GM12801 (cell line): ENCODE measurements around the gene EPB41L3.

Experiments
- TF ChIP-seq, protein P1 (sequence below): IDR thresholded peaks from one replicate; pipeline ENCODE4 v1.5.1; 2011; ENCODE audit warnings: control low read depth; ENCODE audit not compliant: insufficient read length; ENCODE audit errors: extremely low read depth

The EPB41L3 gene

DNA sequence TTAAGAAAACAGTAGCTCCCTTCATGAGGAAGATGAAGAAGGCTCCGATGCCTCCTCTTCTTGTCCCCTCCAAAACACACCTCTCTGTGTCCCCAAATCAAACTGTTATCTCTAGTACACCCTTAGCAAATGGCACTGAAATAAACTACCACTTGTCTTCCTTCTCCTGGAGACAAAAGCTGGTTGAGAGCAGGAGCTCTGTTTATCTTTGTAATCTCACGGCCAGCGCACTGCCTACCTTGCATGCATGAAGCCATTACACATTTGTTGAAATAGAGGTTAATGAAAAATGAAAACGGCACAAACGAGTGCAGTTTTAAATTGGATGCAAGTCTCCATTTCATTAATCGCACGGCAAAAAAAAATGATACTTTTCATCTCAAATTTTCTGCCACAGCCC is 113.7 kb downstream of the EPB41L3 start:
- TF ChIP-seq, protein P1, sequence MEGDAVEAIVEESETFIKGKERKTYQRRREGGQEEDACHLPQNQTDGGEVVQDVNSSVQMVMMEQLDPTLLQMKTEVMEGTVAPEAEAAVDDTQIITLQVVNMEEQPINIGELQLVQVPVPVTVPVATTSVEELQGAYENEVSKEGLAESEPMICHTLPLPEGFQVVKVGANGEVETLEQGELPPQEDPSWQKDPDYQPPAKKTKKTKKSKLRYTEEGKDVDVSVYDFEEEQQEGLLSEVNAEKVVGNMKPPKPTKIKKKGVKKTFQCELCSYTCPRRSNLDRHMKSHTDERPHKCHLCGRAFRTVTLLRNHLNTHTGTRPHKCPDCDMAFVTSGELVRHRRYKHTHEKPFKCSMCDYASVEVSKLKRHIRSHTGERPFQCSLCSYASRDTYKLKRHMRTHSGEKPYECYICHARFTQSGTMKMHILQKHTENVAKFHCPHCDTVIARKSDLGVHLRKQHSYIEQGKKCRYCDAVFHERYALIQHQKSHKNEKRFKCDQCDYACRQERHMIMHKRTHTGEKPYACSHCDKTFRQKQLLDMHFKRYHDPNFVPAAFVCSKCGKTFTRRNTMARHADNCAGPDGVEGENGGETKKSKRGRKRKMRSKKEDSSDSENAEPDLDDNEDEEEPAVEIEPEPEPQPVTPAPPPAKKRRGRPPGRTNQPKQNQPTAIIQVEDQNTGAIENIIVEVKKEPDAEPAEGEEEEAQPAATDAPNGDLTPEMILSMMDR = no peak

DNA sequence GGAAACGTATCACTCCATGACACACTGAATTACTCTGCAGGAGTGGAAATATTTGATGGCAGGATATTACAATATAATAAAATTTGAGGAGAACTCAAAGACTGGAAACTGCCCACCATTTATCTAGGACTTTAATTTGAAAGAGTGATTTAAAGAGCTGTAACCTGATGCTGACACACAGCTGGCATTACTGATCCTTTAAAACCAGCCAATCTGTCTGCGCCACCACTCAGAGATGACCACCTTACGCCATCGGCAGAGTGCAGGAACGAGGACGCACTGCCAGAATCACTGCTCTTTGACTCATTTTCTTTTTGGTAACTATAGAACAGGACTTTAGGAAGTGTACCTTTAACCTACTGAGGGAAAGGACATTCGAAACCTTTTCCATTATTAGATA is 114.1 kb downstream of the EPB41L3 start:
- TF ChIP-seq, protein P1 = no peak

DNA sequence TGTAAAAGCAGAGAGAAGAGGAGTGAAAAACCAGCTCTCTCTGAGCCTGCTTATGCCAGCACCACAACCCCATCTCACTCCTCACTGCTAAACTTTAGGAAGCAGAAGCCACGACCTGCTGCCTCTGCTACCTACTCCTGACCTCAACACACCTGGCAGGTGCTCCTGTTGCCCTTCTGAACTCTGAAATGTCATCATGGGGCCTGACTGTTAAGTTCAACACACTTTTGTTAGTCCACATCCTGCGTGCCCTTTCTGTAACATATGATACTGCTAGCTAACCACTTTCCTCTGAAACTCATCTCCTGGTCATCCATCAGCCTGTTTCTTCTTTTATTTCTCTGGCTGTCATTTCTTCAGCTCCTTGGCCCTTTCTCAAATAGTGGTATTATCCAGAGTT is 118.1 kb downstream of the EPB41L3 start:
- TF ChIP-seq, protein P1 = no peak

DNA sequence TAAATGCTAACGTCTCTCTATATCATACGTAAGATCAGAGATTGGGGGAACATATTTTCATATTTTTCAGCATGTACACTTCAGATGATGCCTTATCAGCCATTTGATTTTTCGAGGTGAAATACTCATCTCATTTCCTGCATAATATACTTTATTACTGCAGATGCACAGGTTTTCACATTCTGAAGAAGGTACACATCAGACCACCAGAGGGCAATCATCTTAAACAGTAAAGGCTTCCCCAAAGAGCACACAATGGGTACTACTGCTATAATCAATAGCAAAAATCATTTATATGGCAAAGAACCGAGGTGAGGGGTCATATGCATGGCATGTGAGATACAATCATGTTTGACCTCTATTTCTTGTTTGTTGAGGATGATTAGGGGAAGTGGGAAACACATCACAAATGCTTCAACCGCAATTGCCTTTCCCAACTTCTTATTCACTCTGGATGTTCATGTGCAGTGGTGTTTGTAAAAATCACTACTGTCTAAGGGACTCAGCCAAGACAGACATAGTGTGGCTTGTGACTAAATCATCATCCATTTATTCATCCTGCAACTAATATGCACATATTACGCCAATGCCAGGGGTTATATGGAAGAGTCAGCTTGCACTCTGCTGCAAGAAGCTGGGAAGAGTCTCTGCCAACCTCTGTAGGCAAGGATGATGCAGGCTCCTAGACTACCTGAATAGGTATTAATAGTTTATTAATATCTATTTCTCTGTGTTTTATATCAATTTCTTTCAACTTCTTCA is 118.7 kb downstream of the EPB41L3 start:
- TF ChIP-seq, protein P1 = no peak

DNA sequence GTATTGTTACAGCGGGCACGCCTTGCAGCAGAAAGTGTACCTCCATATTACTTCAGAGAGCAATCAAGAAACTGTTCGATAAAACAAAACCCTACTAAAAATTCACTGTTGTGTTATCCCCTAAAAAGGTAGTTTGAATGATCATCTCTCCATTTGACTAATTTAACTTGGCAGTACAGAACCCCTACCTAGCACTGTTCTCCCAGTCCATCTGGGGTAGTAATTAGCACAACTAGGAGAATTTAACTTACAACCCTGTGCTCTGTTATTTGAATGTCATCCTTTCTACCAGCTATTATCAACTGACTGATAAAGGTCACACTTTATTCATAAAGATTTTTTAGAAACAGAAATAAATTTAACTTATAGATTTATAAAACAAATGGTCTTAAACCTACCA is 121.2 kb downstream of the EPB41L3 start:
- TF ChIP-seq, protein P1 = no peak

DNA sequence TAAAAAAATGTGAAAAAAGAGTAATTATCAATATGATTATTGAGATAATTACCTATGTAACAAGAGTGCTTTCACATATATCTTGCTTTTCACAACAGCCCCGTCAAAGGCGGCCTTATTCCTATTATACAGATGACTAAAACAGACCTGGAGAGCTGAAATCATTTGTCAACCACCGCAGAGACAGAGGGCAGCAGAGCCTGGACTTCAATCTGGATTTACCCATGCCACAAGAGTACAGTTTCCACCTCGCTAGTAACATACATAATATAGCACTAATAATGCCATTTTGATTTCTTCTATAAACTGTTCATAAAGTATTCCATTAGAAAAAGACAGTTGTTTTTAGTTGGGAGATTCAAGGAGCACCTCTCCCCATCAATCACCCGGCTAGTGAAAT is 121.8 kb downstream of the EPB41L3 start:
- TF ChIP-seq, protein P1 = no peak

DNA sequence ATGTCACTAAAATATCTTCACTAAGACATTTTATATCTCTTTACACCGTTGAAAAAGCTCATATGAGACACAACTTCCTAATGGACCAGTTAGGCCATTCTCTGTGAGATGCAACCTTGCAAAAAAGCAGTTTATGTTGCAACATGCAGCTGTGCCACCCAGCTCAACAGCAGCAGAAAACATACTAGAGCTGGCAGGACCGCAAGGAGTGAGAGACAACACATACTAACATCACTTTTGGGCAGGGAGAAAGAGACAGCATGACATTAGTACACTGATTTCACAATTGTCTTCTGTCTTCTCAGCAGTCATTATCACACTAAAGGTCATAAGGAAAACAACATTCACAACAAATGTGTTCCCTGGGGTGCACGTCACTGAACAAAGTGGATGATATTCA is 122.9 kb downstream of the EPB41L3 start:
- TF ChIP-seq, protein P1 = no peak
